ENCODE measurements around the gene DOCK4. TPM values are rescaled to one million over a fixed set of nuclear protein-coding genes. Genes with fewer than 3 reads are reported as not detected.

DOCK4 gene
- total RNA-seq, 1 donor from 2014 or later: 18.5 TPM

GRCh38 chr7:111697771-111698170 lies 508.4 kb downstream of the DOCK4 start:
- intact Hi-C loops (cut with DNase I): no loop called here
- no peak for DNase-seq (ENCODE audit: low spot score)

GRCh38 chr7:111694376-111694775 lies 511.8 kb downstream of the DOCK4 start:
- DNase-seq (ENCODE audit: low spot score): no peak
- intact Hi-C loops (cut with DNase I): no loop called here

- no peak for DNase-seq (ENCODE audit: low spot score)
- intact Hi-C loops (cut with DNase I): no loop called here
These were observed 515.7 kb downstream of the DOCK4 start for GRCh38 chr7:111690364-111691111.

GRCh38 chr7:111685349-111685748 lies 520.9 kb downstream of the DOCK4 start:
- no peak for DNase-seq (ENCODE audit: low spot score)
- intact Hi-C loops (cut with DNase I): no loop called here

GRCh38 chr7:111682588-111683340 lies 523.4 kb downstream of the DOCK4 start:
- intact Hi-C loops (cut with DNase I): no loop called here
- no peak for DNase-seq (ENCODE audit: low spot score)

GRCh38 chr7:111681242-111681641 lies 525.0 kb downstream of the DOCK4 start:
- no peak for DNase-seq (ENCODE audit: low spot score)
- intact Hi-C loops (cut with DNase I): no loop called here

GRCh38 chr7:111678986-111679385 lies 527.2 kb downstream of the DOCK4 start:
- intact Hi-C loops (cut with DNase I): no loop called here
- no peak for DNase-seq (ENCODE audit: low spot score)

GRCh38 chr7:111678281-111678680 lies 527.9 kb downstream of the DOCK4 start:
- intact Hi-C loops (cut with DNase I): no loop called here
- DNase-seq (ENCODE audit: low spot score): no peak

GRCh38 chr7:111677848-111678247 lies 528.4 kb downstream of the DOCK4 start:
- no peak for DNase-seq (ENCODE audit: low spot score)
- intact Hi-C loops (cut with DNase I): no loop called here

- intact Hi-C loops (cut with DNase I): no loop called here
- DNase-seq (ENCODE audit: low spot score): no peak
These were observed 529.4 kb downstream of the DOCK4 start for GRCh38 chr7:111676811-111677210.

Other genes starting within 250 kb of the DOCK4 start
- 16.3 TPM for gene ZNF277, start 296 bp upstream of the DOCK4 start, total RNA-seq
- gene IFRD1, start 244.1 kb upstream of the DOCK4 start, total RNA-seq: 51.2 TPM